Endothelial cell of umbilical vein (primary cell): Measurements from ENCODE around the gene C4orf50. TPM values are rescaled to one million over a fixed set of nuclear protein-coding genes. Genes with fewer than 3 reads are reported as not detected.

Experiments used
- BruUV-seq: library from RNA; stranded (reverse); fragments of 400-500 nt; replicated peaks from 2 replicates; lab custom pipeline; 2021; lab: Mats Ljungman, UMichigan
- CTCF ChIA-PET: fragments of 300-600, 350-600 bp; sonication (Branson Sonifier 250); formaldehyde crosslinking; loops from one replicate; lab custom pipeline; 2021; ENCODE audit warnings: antibody characterized with exemption, inconsistent platforms; lab: Charles Lee
- POLR2A ChIA-PET: fragments of 300-600, 350-600 bp; sonication (Branson Sonifier 250); formaldehyde crosslinking; loops from one replicate; lab custom pipeline; 2021; ENCODE audit warnings: antibody characterized with exemption, inconsistent platforms; lab: Charles Lee
- DNase-seq: peaks from one replicate; pipeline ENCODE4 v3.0.0-alpha.2; 2011; ENCODE audit warnings: low read depth, low spot score
- FAIRE-seq: peaks from 2 replicates; lab custom pipeline; 2011; peaks lifted over from hg19 to GRCh38; lab: Jason Lieb, UNC
- H2AFZ ChIP-seq: 2 replicates; pipeline ENCODE4 v1.6.0; 2012; ENCODE audit warnings: low read depth, low read length, control low read depth, inconsistent platforms
- H3K27ac ChIP-seq: 2 replicates; pipeline ENCODE4 v1.5.1; 2011; ENCODE audit warnings: low read depth, mild to moderate bottlenecking, control low read depth, low read length, moderate library complexity; ENCODE audit not compliant: insufficient read depth
- H3K27me3 ChIP-seq, 2 experiments: 2 replicates each; pipeline versions ENCODE4 v1.6.0 to v1.6.1; 2011; ENCODE audit warnings: low read length in 2 of 2, mixed read lengths in 1 of 2; ENCODE audit not compliant: control insufficient read depth in 2 of 2, insufficient read depth in 2 of 2
- H3K36me3 ChIP-seq, 2 experiments: 2 replicates in 1 of 2; 3 replicates in 1 of 2; pipeline ENCODE4 v1.5.1; 2011; ENCODE audit warnings: low read length in 2 of 2, mild to moderate bottlenecking in 1 of 2, moderate library complexity in 1 of 2; ENCODE audit not compliant: control insufficient read depth in 2 of 2, insufficient read depth in 2 of 2; ENCODE audit errors: extremely low read depth in 1 of 2
- H3K4me1 ChIP-seq: 3 replicates; pipeline ENCODE4 v1.5.1; 2011; ENCODE audit warnings: mild to moderate bottlenecking, low read length; ENCODE audit not compliant: control insufficient read depth, insufficient read depth; ENCODE audit errors: extremely low read depth
- H3K4me2 ChIP-seq: 2 replicates; pipeline ENCODE4 v1.6.1; 2011; ENCODE audit warnings: low read length, control low read depth, mixed read lengths; ENCODE audit not compliant: insufficient read depth
- H3K4me3 ChIP-seq, 3 experiments: fragments of 200-600 bp in 1 of 3; sonication (generic), shearing (Covaris generic) in 1 of 3; replicated peaks in 1 of 3; 2 replicates each; pipeline ENCODE4 v1.5.1; 2011 to 2016; ENCODE audit warnings: control low read depth in 3 of 3, low read length in 3 of 3, mild to moderate bottlenecking in 2 of 3, inconsistent platforms in 1 of 3, low read depth in 1 of 3, moderate library complexity in 1 of 3; ENCODE audit not compliant: insufficient read depth in 1 of 3
- H3K79me2 ChIP-seq: 2 replicates; pipeline ENCODE4 v1.6.0; 2012; ENCODE audit warnings: low read length, inconsistent platforms; ENCODE audit not compliant: control insufficient read depth, insufficient read depth
- H3K9ac ChIP-seq: replicated peaks from 2 replicates; pipeline ENCODE3; 2011; ENCODE audit warnings: low read length, control low read depth; ENCODE audit not compliant: insufficient read depth; ENCODE audit errors: extremely low read depth
- H3K9me1 ChIP-seq: replicated peaks from 3 replicates; pipeline ENCODE4 v1.6.0; 2011; ENCODE audit warnings: mild to moderate bottlenecking, low read length; ENCODE audit not compliant: control insufficient read depth, insufficient read depth; ENCODE audit errors: extremely low read depth
- H3K9me3 ChIP-seq: replicated peaks from 2 replicates; pipeline ENCODE4 v1.5.1; 2012; ENCODE audit warnings: low read length, inconsistent platforms; ENCODE audit not compliant: control insufficient read depth, insufficient read depth
- H4K20me1 ChIP-seq: replicated peaks from 2 replicates; pipeline ENCODE3; 2011; ENCODE audit warnings: mild to moderate bottlenecking, low read length; ENCODE audit not compliant: control insufficient read depth, insufficient read depth; ENCODE audit errors: extremely low read depth
- EZH2 ChIP-seq: IDR thresholded peaks from 2 replicates; pipeline ENCODE4 v1.6.1; 2012; ENCODE audit warnings: borderline replicate concordance, low read depth, mild to moderate bottlenecking, moderate library complexity, low read length, inconsistent platforms; ENCODE audit not compliant: severe bottlenecking
- FOS ChIP-seq: IDR thresholded peaks from 2 replicates; pipeline ENCODE4 v1.6.1; 2011; ENCODE audit warnings: mild to moderate bottlenecking, low read length, moderate library complexity, borderline replicate concordance; ENCODE audit not compliant: insufficient read depth
- GATA2 ChIP-seq: IDR thresholded peaks from 2 replicates; pipeline ENCODE4 v1.7.0; 2011; ENCODE audit warnings: low read depth, mild to moderate bottlenecking, moderate library complexity, mixed read lengths, low read length; ENCODE audit not compliant: insufficient read length, insufficient read depth
- JUN ChIP-seq: IDR thresholded peaks from 2 replicates; pipeline ENCODE4 v1.6.1; 2011; ENCODE audit warnings: borderline replicate concordance, low read depth; ENCODE audit not compliant: insufficient read length, insufficient read depth
- MYC ChIP-seq: IDR thresholded peaks from one replicate; pipeline ENCODE4 v1.6.1; 2011; ENCODE audit warnings: mild to moderate bottlenecking, low read depth, low read length
- POLR2A ChIP-seq: IDR thresholded peaks from 2 replicates; pipeline ENCODE4 v1.6.1; 2012; ENCODE audit warnings: low read depth, mild to moderate bottlenecking, control low read depth, low read length
- POLR2AphosphoS5 ChIP-seq: IDR thresholded peaks from 2 replicates; pipeline ENCODE4 v1.6.1; 2012; ENCODE audit warnings: low read depth, mild to moderate bottlenecking, control low read depth, low read length, moderate library complexity; ENCODE audit not compliant: insufficient read depth
- dilution Hi-C: fragments of 300-500 bp; cut with MboI; formaldehyde crosslinking; loops from one replicate; pipeline ENCODE4 v1.15.0; 2019; ENCODE audit warnings: low sequenced_read_pairs; ENCODE audit not compliant: extremely low pct_ligation_motif_present
- intact Hi-C: fragments of 100-400 bp; cut with micrococcal nuclease; formaldehyde crosslinking; loops from one replicate; pipeline ENCODE4 v1.10.0; 2022
- polyA plus RNA-seq, 4 experiments: library from polyadenylated mRNA; depleted of rRNA in 3 of 4; stranded (reverse) in 3 of 4; unstranded in 1 of 4; fragments of >200 nt; gene quantifications; 2 replicates each; pipeline versions ENCODE4 v1.2.1 to v1.2.3, GENCODE V29; 2011 to 2012; ENCODE audit warnings: missing spikeins in 1 of 4
- total RNA-seq: library from RNA; stranded (reverse); gene quantifications from 2 replicates; pipeline ENCODE4 v1.2.3, GENCODE V29; 2021
- TF ChIP-seq, protein P1 (sequence below), 2 donors: IDR thresholded peaks; 1 replicate in 1 of 2; 2 replicates in 1 of 2; pipeline ENCODE4 v1.5.1; 2011; ENCODE audit warnings: low read length in 2 of 2, mild to moderate bottlenecking in 2 of 2, moderate library complexity in 2 of 2, control low read depth in 1 of 2, inconsistent platforms in 1 of 2, low read depth in 1 of 2; ENCODE audit not compliant: insufficient read depth in 1 of 2; ENCODE audit errors: extremely low read depth in 1 of 2
- TF ChIP-seq, protein P2 (sequence below): IDR thresholded peaks from 2 replicates; pipeline ENCODE4 v1.6.1; 2011; ENCODE audit not compliant: insufficient read depth, insufficient read length

The C4orf50 gene
- total and polyA plus RNA-seq, 2 donors (not counting 3 experiments of a cell fraction or from before 2014, with no cell fraction given), result not detected

DNA sequence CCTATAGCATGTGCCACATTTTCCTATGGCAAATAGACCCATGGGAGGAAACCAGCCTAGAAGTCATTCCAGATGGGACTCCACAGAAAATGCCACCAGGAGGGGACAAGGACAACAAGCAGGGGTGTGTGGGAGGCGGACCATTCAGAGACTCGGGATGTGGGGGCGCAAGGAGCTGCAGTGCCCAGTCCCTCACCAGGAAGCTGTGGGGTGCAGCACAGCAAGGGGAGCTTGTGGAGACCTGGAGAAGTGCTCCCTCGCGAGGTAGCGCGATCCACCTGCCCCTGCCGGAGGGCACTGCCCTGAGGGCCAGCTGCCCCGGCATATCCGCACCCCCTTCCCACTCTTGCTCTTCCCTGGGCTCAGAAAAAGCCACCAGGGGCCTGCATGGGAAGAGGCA lies 45.5 kb upstream of the C4orf50 start:
- ChIA-PET POLR2A (no interaction called here), CTCF (interaction anchor here (1.2 kb wide), 1 partner anchor 25 kb away, joined by 4 read pairs; no protein-coding TSS in a partner anchor)
- Histone ChIP-seq H2AFZ (no peak overlapping the region), H3K4me1 (no peaks in the 10 kb centered on the region), H3K27ac (no peak overlapping the region), H3K79me2 (no peaks in the 10 kb centered on the region), H4K20me1 (no peaks in the 10 kb centered on the region), H3K27me3 (no peaks in the 10 kb centered on the region), H3K9me1 (no peaks in the 10 kb centered on the region), H3K4me3 (no peak overlapping the region), H3K36me3 (no peaks in the 10 kb centered on the region), H3K9me3 (no peaks in the 10 kb centered on the region), H3K4me2 (no peak overlapping the region), H3K9ac (no peak overlapping the region)
- no peak for FAIRE-seq
- intact Hi-C loops, result no loop called here
- dilution Hi-C loops, result no loop called here
- no TSS peak for BruUV-seq
- no peak for DNase-seq
- TF ChIP-seq JUN (no peak), MYC (no peak), POLR2AphosphoS5 (no peak), GATA2 (no peak), FOS (no peak), EZH2 (no peak), POLR2A (no peak)
- TF ChIP-seq, protein P1, sequence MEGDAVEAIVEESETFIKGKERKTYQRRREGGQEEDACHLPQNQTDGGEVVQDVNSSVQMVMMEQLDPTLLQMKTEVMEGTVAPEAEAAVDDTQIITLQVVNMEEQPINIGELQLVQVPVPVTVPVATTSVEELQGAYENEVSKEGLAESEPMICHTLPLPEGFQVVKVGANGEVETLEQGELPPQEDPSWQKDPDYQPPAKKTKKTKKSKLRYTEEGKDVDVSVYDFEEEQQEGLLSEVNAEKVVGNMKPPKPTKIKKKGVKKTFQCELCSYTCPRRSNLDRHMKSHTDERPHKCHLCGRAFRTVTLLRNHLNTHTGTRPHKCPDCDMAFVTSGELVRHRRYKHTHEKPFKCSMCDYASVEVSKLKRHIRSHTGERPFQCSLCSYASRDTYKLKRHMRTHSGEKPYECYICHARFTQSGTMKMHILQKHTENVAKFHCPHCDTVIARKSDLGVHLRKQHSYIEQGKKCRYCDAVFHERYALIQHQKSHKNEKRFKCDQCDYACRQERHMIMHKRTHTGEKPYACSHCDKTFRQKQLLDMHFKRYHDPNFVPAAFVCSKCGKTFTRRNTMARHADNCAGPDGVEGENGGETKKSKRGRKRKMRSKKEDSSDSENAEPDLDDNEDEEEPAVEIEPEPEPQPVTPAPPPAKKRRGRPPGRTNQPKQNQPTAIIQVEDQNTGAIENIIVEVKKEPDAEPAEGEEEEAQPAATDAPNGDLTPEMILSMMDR (IDR thresholded peaks at IDR 0.05; ENCODE audit: extremely low read depth in 1 of 2, insufficient read depth in 1 of 2, low read depth in 1 of 2, low read length in 2 of 2), result no peak
- TF ChIP-seq, protein P2, sequence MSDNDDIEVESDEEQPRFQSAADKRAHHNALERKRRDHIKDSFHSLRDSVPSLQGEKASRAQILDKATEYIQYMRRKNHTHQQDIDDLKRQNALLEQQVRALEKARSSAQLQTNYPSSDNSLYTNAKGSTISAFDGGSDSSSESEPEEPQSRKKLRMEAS, result no peak
